Gastrocnemius medialis (tissue), 4 donors: Measurements from ENCODE around the gene SPDYA.

ENCODE experiments used
- CTCF ChIP-seq, 5 experiments: fragments of 450-650 bp in 3 of 5; fragments of 200-600 bp in 2 of 5; sonication (generic) in 2 of 5; IDR thresholded peaks in 4 of 5; conservative IDR thresholded peaks in 1 of 5; 1 replicate in 4 of 5; 2 replicates in 1 of 5; pipeline ENCODE4 v1.5.1; 2016 to 2019; ENCODE audit warnings: antibody characterized with exemption in 5 of 5, mild to moderate bottlenecking in 3 of 5, moderate library complexity in 3 of 5
- POLR2A ChIP-seq, 2 donors: fragments of 450-650 bp; IDR thresholded peaks; one replicate each; pipeline ENCODE4 v1.6.1; 2017; ENCODE audit warnings: antibody characterized with exemption in 2 of 2, mild to moderate bottlenecking in 2 of 2, moderate library complexity in 2 of 2

- TF ChIP-seq CTCF (IDR thresholded peaks at IDR 0.05 in 4 of 5, conservative IDR thresholded peaks at IDR 0.05 in 1 of 5) (no peak), POLR2A (IDR thresholded peaks at IDR 0.05) (no peak)
Measured at GRCh38 chr2:28835781-28836180, 25.1 kb downstream of the SPDYA start.
